ENCODE data around the gene ANO9.
A peak's percentile ranks its signal among the peaks of the same experiment; 100 is the strongest.

DNA sequence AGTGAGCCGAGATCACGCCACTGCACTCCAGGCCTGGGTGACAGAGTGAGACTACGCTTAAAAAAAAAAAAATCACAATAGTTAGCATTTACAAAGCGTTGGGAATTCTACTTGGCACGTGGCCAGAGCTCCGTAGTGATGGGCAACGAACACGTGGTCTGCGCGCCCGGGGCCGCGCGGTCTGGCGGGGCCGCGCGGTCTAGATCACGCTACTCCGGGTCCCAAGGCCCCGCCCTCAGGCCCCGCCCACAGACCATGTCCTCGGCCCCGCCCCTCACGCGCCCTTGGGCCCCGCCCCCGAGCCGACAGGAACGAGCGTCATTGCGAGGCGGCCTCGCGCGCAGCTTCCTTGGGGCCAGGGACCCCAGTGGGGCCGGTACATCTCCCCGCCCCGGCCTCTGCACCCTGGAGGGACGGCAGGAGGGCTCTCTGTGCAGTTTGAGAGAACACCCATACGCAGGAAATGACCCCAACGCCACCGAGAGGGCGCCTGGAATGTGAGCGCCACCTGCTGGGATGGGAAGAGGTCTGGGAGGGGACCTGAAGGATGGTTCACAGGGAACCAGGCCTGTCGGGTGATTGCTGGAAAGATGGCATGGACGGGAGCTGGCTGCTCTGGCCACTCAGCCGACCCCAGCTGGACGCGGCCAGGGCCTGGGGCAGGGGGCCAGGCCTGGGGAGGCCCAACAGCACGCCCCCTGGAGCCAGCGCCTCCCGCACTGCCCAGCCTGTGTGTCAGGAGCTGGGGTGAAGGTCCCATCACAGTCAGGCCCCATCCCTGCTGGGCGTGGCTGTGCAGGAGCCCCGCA lies 6.3 kb upstream of the ANO9 start:
- TF ChIP-seq CTCF (IDR thresholded peaks at IDR 0.05) (peak; percentile 63 to 94 (median 89)), POLR2A (IDR thresholded peaks at IDR 0.05) (peak; percentile 64 to 83 (median 72)), EP300 (IDR thresholded peaks at IDR 0.05) (no peak), POLR2AphosphoS5 (IDR thresholded peaks at IDR 0.05) (peak; percentile 93 to 95)

Measured in upper lobe of left lung (tissue), 4 donors.